Ramos (cell line): Measurements from ENCODE around the gene ZFYVE9.

Source experiments
- in situ Hi-C: fragments of 300-500 bp; cut with MboI; formaldehyde crosslinking; loops from one replicate; pipeline ENCODE4 v1.14.3; 2022; ENCODE audit warnings: low sequenced_read_pairs; ENCODE audit not compliant: unreplicated experiment

The ZFYVE9 gene

DNA sequence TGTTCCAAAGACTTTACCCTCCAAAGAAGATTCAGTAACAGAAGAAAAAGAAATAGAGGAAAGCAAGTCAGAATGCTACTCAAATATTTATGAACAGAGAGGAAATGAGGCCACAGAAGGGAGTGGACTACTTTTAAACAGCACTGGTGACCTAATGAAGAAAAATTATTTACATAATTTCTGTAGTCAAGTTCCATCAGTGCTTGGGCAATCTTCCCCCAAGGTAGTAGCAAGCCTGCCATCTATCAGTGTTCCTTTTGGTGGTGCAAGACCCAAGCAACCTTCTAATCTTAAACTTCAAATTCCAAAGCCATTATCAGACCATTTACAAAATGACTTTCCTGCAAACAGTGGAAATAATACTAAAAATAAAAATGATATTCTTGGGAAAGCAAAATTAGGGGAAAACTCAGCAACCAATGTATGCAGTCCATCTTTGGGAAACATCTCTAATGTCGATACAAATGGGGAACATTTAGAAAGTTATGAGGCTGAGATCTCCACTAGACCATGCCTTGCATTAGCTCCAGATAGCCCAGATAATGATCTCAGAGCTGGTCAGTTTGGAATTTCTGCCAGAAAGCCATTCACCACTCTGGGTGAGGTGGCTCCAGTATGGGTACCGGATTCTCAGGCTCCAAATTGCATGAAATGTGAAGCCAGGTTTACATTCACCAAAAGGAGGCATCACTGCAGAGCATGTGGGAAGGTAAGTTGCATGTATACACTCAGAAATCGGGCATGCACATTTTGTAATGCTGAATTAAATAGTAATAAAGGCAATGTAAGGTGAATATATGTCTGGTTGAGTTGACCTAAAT is 97.2 kb downstream of the ZFYVE9 start:
- in situ Hi-C loops, result no loop called here

DNA sequence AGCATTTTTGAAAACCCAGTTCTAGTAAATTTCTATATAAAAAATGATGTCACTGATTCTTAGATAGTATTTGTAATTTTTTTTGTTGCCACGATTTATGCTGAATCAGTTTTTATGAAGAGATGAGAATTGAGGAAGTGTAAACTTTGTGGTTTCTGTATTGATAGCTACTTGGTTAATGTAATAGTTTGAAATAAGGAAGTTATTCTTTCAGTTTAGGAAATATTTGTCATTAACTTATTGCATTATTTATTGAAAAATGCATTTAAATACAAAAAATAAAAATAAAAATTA is 97.8 kb downstream of the ZFYVE9 start:
- in situ Hi-C loops, result no loop called here

DNA sequence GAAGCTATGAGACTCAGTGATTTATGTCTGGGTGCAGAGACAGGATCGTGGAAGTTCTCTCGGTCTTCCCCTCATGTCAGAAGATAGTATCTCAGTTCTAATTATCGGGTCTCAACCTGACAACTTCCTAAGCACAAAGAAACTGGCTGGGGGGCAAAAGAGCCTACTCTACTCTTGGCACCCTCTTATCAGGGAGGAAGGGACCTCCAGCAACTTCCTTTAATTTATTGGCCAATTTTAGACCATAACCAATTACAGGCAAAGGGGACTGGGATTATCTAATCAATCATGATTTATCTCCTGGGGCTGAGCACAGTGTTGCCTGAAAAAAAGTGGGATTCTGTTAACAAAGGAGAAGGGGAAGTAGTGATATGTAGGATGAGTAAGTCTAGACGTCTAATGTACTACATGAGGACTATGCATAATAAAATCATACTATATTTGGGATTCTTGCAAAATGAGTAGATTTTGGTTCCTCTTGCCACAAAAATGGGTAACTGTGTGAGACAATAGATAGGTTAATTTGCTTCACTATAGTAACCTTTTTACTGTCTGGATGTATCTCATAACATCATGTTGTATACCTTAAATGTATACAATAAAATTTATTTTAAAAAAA is 98.8 kb downstream of the ZFYVE9 start:
- in situ Hi-C loops, result no loop called here

DNA sequence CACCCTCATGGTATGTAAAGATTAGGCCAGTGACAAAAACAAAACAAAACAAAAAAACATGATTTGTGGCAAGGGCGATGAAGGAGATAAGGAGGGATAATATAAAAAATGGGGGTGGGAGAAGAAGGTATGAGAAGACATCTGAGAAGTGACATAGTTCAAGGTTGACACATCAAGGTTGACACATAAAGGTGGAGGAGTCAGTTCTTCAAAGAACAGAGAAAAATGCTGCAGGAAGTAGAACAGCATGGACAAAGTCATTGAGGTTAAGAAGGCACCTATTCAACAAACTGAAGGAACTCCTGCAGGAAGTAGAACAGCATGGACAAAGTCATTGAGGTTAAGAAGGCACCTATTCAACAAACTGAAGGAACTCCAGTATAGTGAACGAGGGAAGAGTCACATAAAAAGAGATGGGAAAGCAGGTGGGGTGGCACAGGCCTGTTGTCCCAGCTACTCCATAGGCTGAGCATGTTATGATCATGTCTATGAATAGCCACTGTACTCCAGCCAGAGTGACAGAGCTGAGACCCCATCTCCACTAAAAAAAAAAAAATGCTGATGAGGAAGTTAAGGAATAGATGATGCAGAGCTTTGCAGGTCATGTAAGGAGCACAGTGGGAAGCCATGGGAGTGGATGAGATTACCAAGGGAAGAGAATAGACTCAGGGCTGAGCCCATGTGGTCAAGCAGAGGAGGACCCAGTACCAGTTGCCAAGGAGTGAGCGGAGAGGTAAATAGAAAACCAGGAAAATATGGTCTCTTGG is 101.5 kb downstream of the ZFYVE9 start:
- in situ Hi-C loops, result no loop called here

DNA sequence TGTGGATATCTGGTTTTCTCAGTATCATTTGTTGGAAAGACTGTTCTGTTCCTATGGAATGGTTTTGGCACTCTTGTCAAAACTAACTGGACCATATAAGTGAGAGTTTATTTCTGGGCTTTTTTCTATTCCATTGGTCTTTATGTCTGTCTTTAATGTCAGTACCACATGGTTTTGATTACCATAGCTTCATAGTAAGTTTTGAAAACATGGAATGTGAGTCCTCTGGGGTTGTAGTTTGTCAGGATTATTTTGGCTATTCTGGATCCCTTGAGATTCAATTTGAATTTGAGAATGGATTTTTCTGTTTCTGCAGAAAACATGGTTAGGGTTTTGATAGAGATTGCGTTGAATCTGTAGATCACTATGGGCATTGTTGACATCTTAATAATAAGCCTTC is 107.9 kb downstream of the ZFYVE9 start:
- in situ Hi-C loops, result no loop called here

DNA sequence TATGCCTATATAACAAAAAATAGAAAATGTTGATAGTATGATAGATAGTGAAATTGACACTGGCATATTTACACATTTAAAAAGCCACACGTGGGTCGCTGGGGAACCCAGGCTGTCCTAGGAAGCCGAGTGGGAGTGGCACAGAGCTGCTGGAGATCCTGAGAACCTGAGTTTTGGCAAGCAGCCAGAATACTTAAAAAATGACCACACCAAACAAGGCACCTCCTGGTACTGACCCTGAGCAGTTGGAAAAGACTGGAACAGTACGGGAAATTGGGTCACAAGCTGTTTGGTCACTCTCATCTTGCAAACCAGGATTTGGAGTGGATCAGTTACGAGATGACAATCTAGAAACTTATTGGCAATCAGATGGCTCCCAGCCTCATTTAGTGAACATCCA is 111.5 kb downstream of the ZFYVE9 start:
- in situ Hi-C loops, result no loop called here

DNA sequence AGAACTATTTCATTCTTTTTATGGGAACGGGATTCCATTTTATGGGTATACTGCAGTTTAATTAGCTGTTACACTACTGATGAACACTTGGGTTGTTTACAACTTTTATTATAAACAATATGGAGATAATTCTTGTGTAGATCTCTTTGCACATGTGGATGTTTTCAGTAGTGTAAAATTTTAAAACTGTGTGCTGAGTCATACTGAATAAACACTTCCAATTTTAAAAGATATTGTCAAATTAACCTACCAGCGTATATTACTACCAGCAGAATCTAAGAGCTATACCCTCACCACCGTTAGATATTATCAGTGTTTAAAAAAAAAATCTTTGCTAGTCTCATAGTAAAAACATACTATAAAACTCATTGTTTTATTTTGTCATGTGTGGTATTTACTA is 118.0 kb downstream of the ZFYVE9 start:
- in situ Hi-C loops, result no loop called here

DNA sequence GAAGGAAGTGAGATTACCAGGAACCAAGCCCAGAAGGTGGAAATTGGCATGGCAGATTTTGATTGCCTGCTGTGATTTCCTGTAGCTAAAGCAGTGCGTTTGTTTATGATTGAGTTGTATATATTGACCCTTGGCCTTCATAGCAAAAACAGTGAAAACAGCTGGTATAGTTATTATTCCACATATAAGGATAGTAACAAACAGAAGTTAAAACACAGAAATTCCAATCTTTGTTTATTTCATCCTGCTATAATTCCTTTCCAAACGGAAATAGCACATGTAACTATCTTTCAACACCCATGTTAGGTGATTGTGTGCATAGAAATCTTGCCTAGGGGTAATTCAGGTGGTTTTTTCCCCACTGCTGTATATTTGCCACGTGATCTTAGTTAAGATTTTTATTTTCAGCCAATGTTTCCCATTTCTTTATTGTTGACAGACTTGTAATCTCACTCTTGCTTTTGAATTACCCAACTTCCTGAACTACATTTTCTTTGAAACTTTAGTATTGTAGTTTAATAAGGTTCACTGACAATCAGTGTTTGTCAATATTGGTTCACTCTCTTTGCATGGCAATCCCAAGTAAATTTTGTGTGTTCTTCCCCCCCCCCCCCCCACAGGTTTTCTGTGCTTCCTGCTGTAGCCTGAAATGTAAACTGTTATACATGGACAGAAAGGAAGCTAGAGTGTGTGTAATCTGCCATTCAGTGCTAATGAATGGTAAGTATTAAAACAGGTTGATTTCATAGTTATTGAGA is 121.4 kb downstream of the ZFYVE9 start:
- in situ Hi-C loops, result no loop called here

DNA sequence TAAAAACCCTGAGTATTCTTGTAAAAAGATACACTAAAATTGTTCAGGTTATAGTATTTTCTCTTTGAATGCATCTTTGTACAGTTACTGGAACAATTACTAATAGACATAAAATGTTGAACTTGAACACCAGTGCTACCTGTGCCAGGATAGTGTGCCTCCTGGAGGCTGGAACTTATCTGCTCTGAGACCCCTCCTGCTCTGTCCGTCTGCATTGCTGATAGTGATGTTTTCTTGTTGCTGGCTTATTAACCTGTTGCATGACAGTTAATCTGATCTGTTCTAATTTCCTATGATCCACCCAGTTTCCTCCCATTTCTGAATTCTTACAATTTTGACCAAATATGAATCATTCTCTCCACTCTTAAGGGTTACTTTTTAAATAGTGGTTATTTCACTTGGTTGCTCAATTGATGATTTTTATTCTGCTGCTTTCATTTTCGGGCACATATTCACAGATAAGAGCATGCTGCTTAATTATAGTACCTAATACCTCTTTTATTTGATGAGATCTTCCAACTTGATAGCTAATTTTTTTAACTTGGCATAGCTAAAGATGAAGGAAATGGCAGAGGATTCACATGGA is 122.7 kb downstream of the ZFYVE9 start:
- in situ Hi-C loops, result no loop called here

DNA sequence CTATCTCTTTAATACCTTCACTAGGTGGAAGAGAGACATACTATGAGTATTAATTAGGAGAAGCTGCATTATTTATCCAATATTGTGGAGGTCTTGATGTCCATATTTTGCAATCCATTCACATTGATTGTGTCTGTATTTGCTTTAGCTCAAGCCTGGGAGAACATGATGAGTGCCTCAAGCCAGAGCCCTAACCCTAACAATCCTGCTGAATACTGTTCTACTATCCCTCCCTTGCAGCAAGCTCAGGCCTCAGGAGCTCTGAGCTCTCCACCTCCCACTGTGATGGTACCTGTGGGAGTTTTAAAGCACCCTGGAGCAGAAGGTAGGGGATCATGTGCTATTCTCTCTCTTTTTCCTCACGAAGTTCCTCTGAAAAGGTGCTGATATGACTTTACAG is 124.6 kb downstream of the ZFYVE9 start:
- in situ Hi-C loops, result no loop called here

DNA sequence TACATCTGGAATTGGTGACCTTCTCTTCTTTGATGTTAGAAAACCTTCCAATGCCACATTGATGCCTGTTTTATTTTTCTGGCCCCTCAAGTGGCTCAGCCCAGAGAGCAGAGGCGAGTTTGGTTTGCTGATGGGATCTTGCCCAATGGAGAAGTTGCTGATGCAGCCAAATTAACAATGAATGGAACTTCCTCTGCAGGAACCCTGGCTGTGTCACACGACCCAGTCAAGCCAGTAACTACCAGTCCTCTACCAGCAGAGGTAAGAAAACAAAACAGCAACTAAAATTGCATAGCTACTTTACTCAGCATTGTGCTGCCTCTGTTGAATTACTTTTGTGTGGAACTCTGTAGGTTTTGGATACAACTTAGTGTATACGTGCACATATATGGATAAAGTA is 126.5 kb downstream of the ZFYVE9 start:
- in situ Hi-C loops, result no loop called here

DNA sequence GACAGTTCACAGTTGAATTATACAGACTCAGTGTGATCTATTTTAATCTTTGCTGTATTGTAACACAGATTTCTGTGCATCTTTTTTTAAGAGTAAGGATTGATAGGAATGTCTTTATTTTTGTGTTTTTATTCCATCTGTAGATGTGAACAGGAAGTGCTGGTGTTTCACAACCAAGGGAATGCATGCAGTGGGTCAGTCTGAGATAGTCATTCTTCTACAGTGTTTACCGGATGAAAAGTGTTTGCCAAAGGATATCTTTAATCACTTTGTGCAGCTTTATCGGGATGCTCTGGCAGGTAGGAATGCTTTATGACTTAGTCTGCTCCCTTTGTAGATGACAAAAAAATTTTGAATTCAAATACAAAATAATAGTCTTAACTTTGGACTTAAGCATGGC is 139.6 kb downstream of the ZFYVE9 start:
- in situ Hi-C loops, result no loop called here

DNA sequence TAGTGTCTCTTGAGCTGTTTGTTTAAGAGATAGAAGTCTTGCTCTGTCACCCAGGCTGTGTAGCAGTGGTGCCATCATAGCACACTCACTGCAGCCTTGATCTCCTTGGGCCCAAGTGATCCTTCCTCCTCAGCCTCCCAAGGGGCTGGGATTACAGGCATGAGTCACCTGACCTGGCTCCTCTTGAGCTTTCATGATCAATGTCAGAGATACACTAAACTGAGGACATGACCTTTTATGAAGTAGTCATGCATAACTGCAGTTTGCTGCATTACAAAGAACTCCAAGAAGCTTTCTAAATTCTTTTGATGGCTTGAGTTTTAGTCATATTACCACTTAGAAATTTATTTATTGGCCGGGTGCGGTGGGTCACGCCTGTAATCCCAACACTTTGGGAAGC is 146.4 kb downstream of the ZFYVE9 start:
- in situ Hi-C loops, result no loop called here

DNA sequence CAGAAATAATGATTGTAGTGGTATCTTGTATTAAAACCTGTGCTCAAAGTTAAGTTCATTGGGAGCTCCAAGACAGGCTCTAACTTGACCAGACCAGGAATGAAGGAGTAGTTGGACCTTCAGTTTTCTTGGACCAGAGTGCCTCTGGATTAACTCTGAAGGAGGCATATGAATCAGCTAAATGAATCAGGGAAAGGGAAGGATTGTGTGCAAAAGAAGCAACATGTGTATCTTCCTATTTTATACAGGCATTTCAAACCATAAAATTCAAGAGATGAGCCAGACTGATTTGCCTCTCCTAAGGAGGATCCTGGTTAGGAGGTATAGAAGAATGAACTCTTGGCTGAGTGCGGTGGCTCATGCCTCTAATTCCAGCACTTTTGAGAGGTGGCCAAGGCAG is 152.7 kb downstream of the ZFYVE9 start:
- in situ Hi-C loops, result no loop called here

DNA sequence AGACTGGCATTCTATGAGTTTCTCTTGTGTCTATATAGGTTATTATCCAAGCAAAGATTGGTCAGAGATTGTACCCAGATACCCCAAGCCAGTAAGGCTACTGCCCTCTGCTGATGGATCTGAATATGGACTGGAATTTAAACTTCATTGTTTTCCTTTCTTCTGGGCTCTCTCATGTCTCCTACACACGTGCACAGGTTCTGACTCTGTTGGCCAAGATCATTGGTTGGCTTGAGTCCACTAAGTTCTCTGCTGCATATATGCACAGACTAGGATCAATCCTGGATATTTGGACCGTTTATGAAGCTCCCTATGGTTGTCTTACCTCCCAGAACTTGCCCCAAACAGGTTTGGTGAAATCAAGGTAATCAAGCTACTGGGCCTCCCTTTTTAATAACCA is 154.5 kb downstream of the ZFYVE9 start:
- in situ Hi-C loops, result no loop called here

DNA sequence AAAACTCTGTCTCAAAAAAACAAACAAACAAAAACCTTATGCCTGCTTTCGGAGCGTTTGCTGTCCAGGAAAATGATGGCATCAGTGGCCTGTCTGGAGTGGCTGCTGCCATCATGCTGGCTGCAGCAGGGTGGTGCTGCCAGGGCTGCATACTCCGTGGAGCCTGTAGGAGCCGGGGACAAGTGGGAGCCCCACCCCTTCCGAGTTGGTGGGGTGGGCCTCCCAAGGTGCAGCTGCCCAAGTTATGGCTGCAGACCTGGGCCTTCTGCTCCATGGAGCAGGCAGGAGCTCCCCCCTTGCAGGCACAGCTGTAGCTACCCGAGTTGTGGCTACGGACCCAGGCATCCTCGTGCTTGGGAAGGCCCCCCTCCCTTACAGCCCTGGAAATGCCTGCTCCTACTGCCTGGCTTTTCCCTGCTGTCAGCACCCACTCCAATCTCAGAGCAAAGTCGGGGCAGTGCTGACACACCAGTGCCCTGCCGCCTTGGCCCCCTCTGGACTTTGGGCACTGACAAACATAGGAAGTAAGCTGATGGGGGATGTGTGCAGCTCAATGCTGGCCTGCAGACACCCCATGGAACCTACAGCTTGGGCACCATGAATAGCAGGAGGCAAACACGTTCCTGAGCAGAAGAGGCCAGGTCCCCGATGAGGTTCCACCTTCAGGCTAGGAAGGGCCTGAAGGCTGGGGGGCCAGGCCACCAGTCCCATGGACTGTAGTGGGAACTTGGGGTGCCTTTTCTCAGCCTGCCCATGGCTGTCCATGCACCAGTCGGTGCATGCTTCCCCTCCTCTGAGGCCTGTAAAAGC is 163.7 kb downstream of the ZFYVE9 start:
- in situ Hi-C loops, result no loop called here

DNA sequence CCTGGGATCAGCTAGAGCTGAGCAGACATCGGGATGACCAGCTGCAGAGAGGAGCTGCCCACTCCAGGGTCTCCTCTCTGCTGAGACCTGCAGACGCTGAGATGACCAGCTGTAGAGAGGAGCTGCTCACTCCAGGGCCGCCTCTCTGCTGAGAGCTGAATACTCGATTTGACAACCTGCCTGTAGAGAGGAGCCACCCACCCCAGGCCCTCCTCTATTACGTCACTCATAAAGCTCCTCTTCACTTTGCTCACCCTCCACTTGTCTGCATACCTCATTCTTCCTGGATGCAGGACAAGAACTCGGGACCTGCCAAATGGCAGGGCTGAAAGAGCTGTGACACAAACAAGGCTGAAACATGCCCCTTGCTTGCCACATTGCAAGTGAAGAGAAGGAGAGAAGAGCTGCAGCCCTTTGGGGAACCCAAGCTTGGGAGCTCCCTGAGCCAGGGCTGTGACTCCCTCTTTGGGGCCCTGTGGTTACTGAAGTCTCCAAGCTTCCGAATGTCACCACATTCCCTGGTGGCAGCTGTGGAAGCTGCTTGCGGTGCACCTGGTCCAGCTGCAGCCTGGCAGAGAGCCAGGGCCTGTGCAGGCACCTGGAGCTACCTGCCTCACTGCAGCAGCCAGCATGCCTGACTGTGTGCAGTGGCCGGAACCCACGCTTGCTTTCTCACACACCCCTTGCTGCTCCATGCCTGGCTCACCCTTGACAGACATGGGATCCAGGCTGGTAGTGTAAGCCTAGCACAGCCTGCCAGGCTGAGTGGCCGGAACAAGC is 164.5 kb downstream of the ZFYVE9 start:
- in situ Hi-C loops, result no loop called here

DNA sequence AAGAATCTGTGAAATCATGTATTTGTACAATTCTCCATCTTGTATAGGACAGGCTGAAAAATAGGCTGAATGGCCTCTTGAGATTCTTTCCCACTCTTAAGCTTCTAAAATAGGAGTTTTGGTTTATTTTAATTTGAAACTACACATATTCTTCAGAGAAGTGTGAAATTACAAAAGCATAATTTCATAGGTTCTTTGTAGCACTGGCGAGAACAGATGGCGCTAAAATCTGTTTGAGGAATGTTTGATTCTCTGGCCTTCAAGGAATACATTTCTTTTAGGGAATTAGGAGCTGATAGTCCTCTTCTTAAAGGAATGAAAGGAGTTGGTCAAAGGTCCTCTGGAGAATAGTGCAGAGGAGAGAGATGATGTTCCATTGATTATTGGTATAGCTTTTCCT is 179.2 kb downstream of the ZFYVE9 start:
- in situ Hi-C loops, result no loop called here

DNA sequence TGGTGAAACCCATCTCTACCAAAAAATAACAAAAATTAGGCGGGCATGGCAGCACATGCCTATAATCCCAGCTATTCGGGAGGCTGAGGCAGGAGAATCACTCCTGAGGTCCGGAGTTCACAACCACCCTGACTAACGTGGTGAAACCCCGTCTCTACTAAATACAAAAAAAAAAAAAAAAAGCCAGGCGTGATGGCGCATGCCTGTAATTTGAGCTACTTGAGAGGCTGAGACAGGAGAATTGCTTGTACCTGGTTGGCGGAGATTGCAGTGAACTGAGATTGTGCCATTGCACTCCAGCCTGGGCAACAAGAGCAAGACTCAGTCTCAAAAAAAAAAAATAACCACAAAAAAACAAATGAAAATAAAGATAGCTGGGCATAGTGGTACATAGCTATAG is 181.8 kb downstream of the ZFYVE9 start:
- in situ Hi-C loops, result no loop called here
